NCI-H2196 (cell line): ENCODE data around the gene NAE1.

Experiments used
- DNase-seq: peaks from one replicate; lab custom pipeline; 2025; ENCODE audit not compliant: unreplicated experiment; lab: John Stamatoyannopoulos, UW

The NAE1 gene

GRCh38 chr16:66850115-66850815 lies 19.5 kb upstream of the NAE1 start:
- DNase-seq, result no peak

DNA sequence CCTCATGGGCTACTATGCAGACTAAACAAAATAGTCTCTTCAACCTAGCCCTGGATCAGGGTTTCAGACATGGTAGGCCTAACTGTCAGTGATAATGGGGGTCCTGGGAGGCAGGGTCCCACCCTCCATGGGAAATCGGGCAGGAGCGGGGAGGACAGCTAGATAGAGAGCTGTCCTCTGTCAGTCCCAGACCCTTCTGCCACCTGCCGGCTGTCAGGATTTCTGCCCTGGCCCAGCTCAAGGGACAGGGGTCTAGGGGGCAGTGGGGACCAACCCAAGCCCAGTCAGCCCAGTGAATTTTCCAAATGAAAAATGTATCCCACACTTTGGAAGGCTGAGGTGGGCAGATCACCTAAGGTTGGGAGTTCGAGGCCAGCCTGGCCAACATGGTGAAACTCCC lies 18.8 kb upstream of the NAE1 start:
- DNase-seq, result no peak

- no peak for DNase-seq
These were observed 18.2 kb upstream of the NAE1 start for GRCh38 chr16:66849021-66849420.

- no peak for DNase-seq
These were observed 17.4 kb upstream of the NAE1 start for GRCh38 chr16:66848172-66848571.

GRCh38 chr16:66847533-66848067 lies 16.8 kb upstream of the NAE1 start:
- DNase-seq, result no peak

DNA sequence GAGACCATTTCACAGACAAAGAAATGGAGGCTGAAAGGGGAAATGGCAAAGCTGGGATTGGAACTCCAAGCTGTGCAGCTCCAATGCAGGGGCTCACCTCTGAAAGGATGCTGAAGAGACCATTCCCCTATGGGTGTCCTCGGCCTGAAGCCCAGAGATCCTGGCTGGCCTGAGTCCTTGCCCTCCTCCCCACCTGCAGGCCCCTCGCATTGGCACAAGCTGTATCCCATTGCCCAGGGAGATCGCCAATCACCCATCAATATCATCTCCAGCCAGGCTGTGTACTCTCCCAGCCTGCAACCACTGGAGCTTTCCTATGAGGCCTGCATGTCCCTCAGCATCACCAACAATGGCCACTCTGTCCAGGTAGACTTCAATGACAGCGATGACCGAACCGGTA lies 16.1 kb upstream of the NAE1 start:
- DNase-seq, result no peak

DNA sequence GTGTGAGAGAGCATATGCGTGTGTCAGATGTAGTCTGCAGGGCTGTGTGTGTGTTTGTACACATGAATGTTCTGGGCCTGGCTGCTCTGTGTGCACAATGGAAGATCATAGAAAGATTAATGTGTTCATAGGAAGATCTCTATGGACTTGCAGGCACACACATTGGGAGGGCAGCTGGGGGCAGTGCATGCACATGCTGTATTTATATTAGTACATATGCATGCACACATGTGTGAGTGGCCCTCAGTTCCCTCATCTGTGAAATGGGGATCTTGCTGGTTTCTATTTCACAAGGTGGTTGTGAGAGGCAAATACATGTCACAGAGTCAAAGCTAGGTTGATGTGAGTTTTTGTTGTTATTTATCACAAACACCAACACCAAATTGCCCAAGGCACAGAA lies 15.5 kb upstream of the NAE1 start:
- DNase-seq, result no peak

GRCh38 chr16:66845791-66846221 lies 15.0 kb upstream of the NAE1 start:
- DNase-seq, result no peak

DNA sequence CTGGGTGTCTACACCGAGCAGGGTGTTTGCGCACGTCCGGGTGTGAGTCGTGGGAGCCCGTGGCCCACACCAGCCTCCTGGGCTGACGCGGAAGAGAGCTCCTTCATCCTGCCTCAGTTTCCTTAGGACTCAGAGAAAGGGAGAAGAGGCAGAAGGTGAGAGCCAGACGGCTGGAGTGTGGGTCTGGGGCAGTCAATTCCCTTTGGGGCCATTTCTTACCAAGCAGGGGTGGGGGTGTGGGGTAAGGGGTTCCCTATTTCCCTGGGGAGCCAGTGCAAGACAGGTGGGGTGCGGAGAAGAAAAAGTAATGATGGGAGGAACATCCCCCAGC lies 14.3 kb upstream of the NAE1 start:
- no peak for DNase-seq

- no peak for DNase-seq
These were observed 13.7 kb upstream of the NAE1 start, which contains the start of gene CA7 for GRCh38 chr16:66844342-66845079. Gene CA7, plus strand, starts transcription at chr16:66844414. Its CDS starts 74 bp downstream, at chr16:66844488.

GRCh38 chr16:66844009-66844341 lies 13.2 kb upstream of the NAE1 start:
- DNase-seq, result no peak

DNA sequence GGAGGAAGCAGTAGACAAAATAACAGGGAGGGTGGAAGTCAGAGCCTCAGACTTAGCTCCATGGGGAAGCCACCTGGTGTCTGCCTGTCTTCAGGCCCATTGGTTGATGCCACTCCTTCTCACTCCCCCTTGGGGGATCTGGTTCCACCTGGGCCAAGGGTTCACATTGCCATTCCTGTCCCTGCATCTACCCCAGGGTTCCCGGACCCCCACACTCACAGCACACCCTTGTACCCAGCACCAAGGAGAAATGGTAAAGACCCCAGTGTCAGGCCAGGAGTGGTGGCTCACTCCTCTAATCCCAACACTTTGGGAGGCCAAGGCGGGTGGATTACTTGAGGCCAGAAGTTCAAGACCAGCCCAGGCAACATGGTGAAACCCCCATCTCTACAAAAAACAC lies 12.4 kb upstream of the NAE1 start:
- no peak for DNase-seq

DNA sequence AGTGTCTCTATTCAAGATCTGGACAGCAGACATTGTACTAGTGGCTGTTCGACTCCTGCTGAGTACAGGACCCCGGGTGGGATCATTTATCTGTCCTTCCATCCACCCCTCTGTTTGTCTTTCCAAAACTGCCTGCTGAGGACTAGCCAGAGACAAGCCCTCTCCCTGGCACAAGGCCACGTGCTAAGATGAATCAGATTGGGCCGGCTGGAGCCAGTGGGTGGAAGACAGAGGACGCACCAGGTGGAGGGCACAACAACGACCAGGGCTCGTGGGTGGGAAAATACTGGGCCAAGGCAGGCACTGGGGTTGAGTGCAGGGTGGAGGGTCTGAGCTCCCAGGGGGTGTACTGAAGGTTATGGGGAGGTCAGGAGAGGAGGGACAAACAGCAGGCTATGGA lies 12.0 kb upstream of the NAE1 start:
- DNase-seq, result peak; percentile 7

DNA sequence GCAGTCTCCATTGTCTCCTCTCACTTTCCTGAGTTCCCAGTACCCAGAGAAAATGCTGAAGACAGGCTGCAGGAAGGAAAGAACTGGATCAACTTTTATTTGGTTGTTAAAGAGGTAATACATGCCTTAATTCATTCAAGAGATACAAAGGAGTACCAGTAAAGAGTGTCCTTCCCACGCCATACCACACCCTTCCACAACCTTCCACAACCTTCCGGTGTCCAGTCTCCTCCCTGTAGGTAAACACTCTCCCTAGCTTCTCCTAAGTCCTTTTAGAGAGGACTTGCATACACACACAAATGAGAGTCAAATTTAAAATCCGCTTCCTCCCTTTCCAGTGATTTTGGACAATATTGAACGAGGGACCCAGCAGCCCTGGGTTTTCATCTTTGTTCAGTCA lies 10.6 kb upstream of the NAE1 start:
- no peak for DNase-seq

- DNase-seq, result no peak
These were observed 10.1 kb upstream of the NAE1 start for GRCh38 chr16:66840883-66841282.

GRCh38 chr16:66834746-66835145 lies 4.0 kb upstream of the NAE1 start:
- DNase-seq, result no peak

- DNase-seq, result no peak
These were observed 2.0 kb upstream of the NAE1 start for GRCh38 chr16:66832661-66833305.

- DNase-seq, result no peak
These were observed 1.4 kb upstream of the NAE1 start for GRCh38 chr16:66832190-66832589.

- no peak for DNase-seq
These were observed 6.8 kb downstream of the NAE1 start for GRCh38 chr16:66824006-66824405.

DNA sequence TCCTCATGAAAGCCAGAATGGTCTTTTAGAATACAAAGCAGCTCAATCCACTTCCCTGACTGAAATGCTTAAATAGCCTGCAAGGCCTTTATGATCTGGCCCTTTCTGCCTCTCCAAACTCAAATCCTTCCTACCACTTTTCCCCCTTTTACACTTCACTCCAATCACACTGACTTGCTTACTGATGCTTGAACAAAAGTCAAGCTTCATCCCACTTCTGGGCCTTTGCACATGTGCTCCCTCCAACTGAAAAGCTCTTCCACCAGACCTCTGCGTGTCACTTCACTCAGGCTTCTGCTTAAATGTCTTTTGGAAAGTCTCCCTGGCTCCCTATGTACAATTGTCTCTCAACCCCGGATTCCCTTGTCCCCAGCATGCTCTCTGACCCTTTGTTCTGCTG lies 16.0 kb downstream of the NAE1 start:
- no peak for DNase-seq

DNA sequence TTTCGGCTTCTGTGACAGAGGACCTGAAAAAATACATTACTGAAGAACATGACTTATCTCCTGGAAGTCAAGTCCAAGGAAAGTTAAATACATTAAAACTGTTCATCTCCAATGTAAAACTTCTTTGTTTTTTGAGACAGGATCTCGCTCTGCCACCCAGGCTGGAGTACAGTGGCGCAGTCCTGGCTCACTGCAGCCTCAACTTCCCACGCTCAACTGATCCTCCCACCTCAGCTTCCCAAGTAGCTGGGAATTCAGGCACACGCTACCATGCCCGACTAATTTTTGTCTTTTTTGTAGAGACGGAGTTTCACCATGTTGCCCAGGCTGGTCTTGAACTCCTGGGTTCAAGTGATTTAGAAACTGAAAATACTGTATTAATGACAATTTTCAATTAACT lies 19.7 kb downstream of the NAE1 start:
- DNase-seq, result no peak

DNA sequence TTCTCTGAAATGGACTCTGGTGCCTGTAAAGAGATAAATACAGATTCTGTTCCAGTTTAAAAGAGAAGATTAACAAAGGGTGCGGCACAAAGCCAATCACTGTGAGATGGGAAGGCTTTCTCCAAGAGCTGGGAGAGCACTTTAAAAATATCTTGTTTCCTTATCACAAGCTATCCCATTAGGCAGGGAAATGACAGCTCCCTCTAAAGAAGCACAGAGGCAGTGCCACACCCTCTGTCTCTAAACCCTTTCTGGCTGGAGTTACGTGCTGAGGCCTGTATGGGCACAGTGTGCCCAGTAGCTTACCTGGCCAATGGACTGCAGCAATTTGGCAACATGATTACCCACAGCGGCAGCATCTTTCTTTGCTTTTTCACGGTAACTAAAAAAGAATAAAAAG lies 20.4 kb downstream of the NAE1 start:
- no peak for DNase-seq
